PC-9 (cell line): ENCODE measurements around the gene LILRA2. TPM values are rescaled to one million over a fixed set of nuclear protein-coding genes. Genes with fewer than 3 reads are reported as not detected.
"Not testable (repeated sequence)": the region's sequence is repeated elsewhere in the genome, so short reads cannot be mapped to it uniquely, and the experiment has no call there.

Source experiments
- BruUV-seq: library from RNA; stranded (reverse); fragments of 400-500 nt; replicated peaks from 2 replicates; lab custom pipeline; 2021; lab: Mats Ljungman, UMichigan
- CTCF ChIA-PET: fragments of 300-600 bp; sonication (Branson Sonifier 250); formaldehyde crosslinking; loops from one replicate; lab custom pipeline; 2022; ENCODE audit warnings: antibody characterized with exemption; lab: Charles Lee
- POLR2A ChIA-PET: fragments of 300-600 bp; sonication (Branson Sonifier 250); formaldehyde crosslinking; loops from one replicate; lab custom pipeline; 2022; ENCODE audit warnings: antibody characterized with exemption; ENCODE audit not compliant: unreplicated experiment; lab: Charles Lee
- DNase-seq, 2 experiments: peaks; one replicate each; pipeline versions ENCODE4 v3.0.0 to v3.0.0-alpha.2; 2015 to 2022; ENCODE audit warnings: mixed read lengths in 1 of 2
- H2AFZ ChIP-seq: fragments of 200-600 bp; sonication (generic); 2 replicates; pipeline ENCODE4 v1.8.1; 2017; ENCODE audit warnings: antibody characterized with exemption
- H3F3A ChIP-seq: fragments of 200-600 bp; sonication (generic); 2 replicates; pipeline ENCODE4 v1.8.1; 2017; ENCODE audit warnings: antibody characterized with exemption, mild to moderate bottlenecking, low read depth; ENCODE audit not compliant: insufficient read depth
- H3K27ac ChIP-seq: fragments of 200-600 bp; sonication (generic); 2 replicates; pipeline ENCODE4 v1.6.1; 2016; ENCODE audit warnings: mixed run types
- H3K27me3 ChIP-seq: fragments of 200-600 bp; sonication (generic); 2 replicates; pipeline ENCODE4 v1.6.1; 2016; ENCODE audit warnings: low read depth, mixed run types; ENCODE audit not compliant: insufficient read depth
- H3K36me3 ChIP-seq: fragments of 200-600 bp; sonication (generic); 2 replicates; pipeline ENCODE4 v1.6.1; 2016; ENCODE audit warnings: low read depth, mixed run types
- H3K4me1 ChIP-seq: fragments of 200-600 bp; sonication (generic); replicated peaks from 2 replicates; pipeline ENCODE4 v1.6.1; 2016; ENCODE audit warnings: mixed run types; ENCODE audit not compliant: insufficient read depth
- H3K4me2 ChIP-seq: fragments of 200-600 bp; sonication (generic); 2 replicates; pipeline ENCODE4 v1.6.1; 2017; ENCODE audit warnings: mixed run types
- H3K4me3 ChIP-seq: fragments of 200-600 bp; sonication (generic); 2 replicates; pipeline ENCODE4 v1.6.1; 2016; ENCODE audit warnings: mixed run types
- H3K79me2 ChIP-seq: fragments of 200-600 bp; sonication (generic); 2 replicates; pipeline ENCODE4 v1.6.1; 2017; ENCODE audit warnings: low read depth, mixed run types
- H3K9me2 ChIP-seq: fragments of 200-600 bp; sonication (generic); 2 replicates; pipeline ENCODE4 v1.8.1; 2017; ENCODE audit warnings: mild to moderate bottlenecking; ENCODE audit not compliant: insufficient read depth
- H3K9me3 ChIP-seq: fragments of 200-600 bp; sonication (generic); 2 replicates; pipeline ENCODE4 v1.8.1; 2016; ENCODE audit warnings: low read depth; ENCODE audit not compliant: insufficient read depth
- H4K20me1 ChIP-seq: fragments of 200-600 bp; sonication (generic); 2 replicates; pipeline ENCODE4 v1.8.1; 2017; ENCODE audit not compliant: insufficient read depth
- EZH2 ChIP-seq: fragments of 200-600 bp; sonication (generic); IDR thresholded peaks from 2 replicates; pipeline ENCODE4 v1.8.0; 2017; ENCODE audit warnings: antibody characterized with exemption, low read depth
- intact Hi-C: fragments of 100-400 bp; cut with micrococcal nuclease; formaldehyde crosslinking; loops from one replicate; pipeline ENCODE4 v1.10.0; 2022; ENCODE audit not compliant: unreplicated experiment
- total RNA-seq: library from RNA; stranded (reverse); gene quantifications from 2 replicates; pipeline ENCODE4 v1.2.3, GENCODE V29; 2021
- TF ChIP-seq, protein P1 (sequence below): fragments of 200-600 bp; sonication (generic); conservative IDR thresholded peaks from 2 replicates; pipeline ENCODE4 v1.6.1; 2017; ENCODE audit warnings: mixed run types, antibody characterized with exemption, mild to moderate bottlenecking, moderate library complexity

LILRA2 gene
- total RNA-seq, 1 experiment from 2014 or later, result not detected

GRCh38 chr19:54633401-54633800 lies 59.8 kb downstream of the LILRA2 start:
- Histone ChIP-seq H3K4me2 (no peak overlapping the region), H3K79me2 (no peaks in the 10 kb centered on the region), H3K9me2 (no peaks in the 10 kb centered on the region), H3K36me3 (no peaks in the 10 kb centered on the region), H3K4me3 (no peak overlapping the region), H3K4me1 (no peaks in the 10 kb centered on the region), H3K9me3 (no peaks in the 10 kb centered on the region), H3F3A (no peaks in the 10 kb centered on the region), H4K20me1 (no peaks in the 10 kb centered on the region), H3K27me3 (peaks cover 98% of the 10 kb centered on the region), H3K27ac (no peak overlapping the region), H2AFZ (no peak overlapping the region)
- intact Hi-C loops, result no loop called here
- TF ChIP-seq EZH2, result no peak
- TF ChIP-seq, protein P1, sequence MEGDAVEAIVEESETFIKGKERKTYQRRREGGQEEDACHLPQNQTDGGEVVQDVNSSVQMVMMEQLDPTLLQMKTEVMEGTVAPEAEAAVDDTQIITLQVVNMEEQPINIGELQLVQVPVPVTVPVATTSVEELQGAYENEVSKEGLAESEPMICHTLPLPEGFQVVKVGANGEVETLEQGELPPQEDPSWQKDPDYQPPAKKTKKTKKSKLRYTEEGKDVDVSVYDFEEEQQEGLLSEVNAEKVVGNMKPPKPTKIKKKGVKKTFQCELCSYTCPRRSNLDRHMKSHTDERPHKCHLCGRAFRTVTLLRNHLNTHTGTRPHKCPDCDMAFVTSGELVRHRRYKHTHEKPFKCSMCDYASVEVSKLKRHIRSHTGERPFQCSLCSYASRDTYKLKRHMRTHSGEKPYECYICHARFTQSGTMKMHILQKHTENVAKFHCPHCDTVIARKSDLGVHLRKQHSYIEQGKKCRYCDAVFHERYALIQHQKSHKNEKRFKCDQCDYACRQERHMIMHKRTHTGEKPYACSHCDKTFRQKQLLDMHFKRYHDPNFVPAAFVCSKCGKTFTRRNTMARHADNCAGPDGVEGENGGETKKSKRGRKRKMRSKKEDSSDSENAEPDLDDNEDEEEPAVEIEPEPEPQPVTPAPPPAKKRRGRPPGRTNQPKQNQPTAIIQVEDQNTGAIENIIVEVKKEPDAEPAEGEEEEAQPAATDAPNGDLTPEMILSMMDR, result no peak
- POLR2A ChIA-PET, result no interaction called here
- BruUV-seq, result no TSS peak
- DNase-seq, result no peak
- CTCF ChIA-PET, result no interaction called here

- intact Hi-C loops, H3K4me1 ChIP-seq, BruUV-seq, H3K27ac ChIP-seq, H2AFZ ChIP-seq, CTCF ChIA-PET, H3K4me2 ChIP-seq, DNase-seq, H3K79me2 ChIP-seq, H3K9me3 ChIP-seq, H3F3A ChIP-seq, H4K20me1 ChIP-seq, H3K36me3 ChIP-seq, H3K9me2 ChIP-seq, POLR2A ChIA-PET, H3K4me3 ChIP-seq: not testable (repeated sequence)
- peaks cover 98% of the 10 kb centered on the region for H3K27me3 ChIP-seq
Observed at GRCh38 chr19:54636081-54636480, 62.5 kb downstream of the LILRA2 start.

GRCh38 chr19:54638683-54639082 lies 65.1 kb downstream of the LILRA2 start:
- no TSS peak for BruUV-seq
- intact Hi-C loops, result no loop called here
- H3K9me2 ChIP-seq, result no peaks in the 10 kb centered on the region
- H2AFZ ChIP-seq, result no peak overlapping the region
- no peak for TF ChIP-seq EZH2
- TF ChIP-seq, protein P1, result no peak
- no peaks in the 10 kb centered on the region for H3K79me2 ChIP-seq
- no peaks in the 10 kb centered on the region for H3F3A ChIP-seq
- ChIA-PET CTCF (no interaction called here), POLR2A (no interaction called here)
- H3K4me1 ChIP-seq, result no peaks in the 10 kb centered on the region
- no peak overlapping the region for H3K27ac ChIP-seq
- peaks cover 96% of the 10 kb centered on the region for H3K27me3 ChIP-seq
- H3K9me3 ChIP-seq, result 0 out of 2 replicates have a peak, but pooled peaks cover 4% of the 10 kb centered on the region
- no peak overlapping the region for H3K4me3 ChIP-seq
- DNase-seq, result no peak
- H3K36me3 ChIP-seq, result no peaks in the 10 kb centered on the region
- no peaks in the 10 kb centered on the region; the same call in 1 of the 2 replicates for H4K20me1 ChIP-seq
- no peak overlapping the region for H3K4me2 ChIP-seq

Other genes starting within 250 kb of the LILRA2 start
- gene LILRA4, start 234.6 kb upstream of the LILRA2 start, total RNA-seq, result not detected in 2 replicates
- gene LAIR1, start 208.9 kb upstream of the LILRA2 start, total RNA-seq, result not detected in 2 replicates
- gene TTYH1, start 158.3 kb upstream of the LILRA2 start, total RNA-seq, result 1.6 and 2.4 TPM in 2 replicates
- gene LENG8, start 124.6 kb upstream of the LILRA2 start, total RNA-seq, result 274 and 279 TPM in 2 replicates
- 7.0 and 8.9 TPM in 2 replicates for gene LENG9, start 110.0 kb upstream of the LILRA2 start, total RNA-seq
- gene CDC42EP5, start 100.5 kb upstream of the LILRA2 start, total RNA-seq, result 25.1 and 48.5 TPM in 2 replicates
- not detected in 2 replicates for gene LAIR2, start 71.0 kb upstream of the LILRA2 start, total RNA-seq
- gene LILRA1, start 19.8 kb downstream of the LILRA2 start, total RNA-seq, result not detected in 2 replicates
- gene LILRB1, start 56.7 kb downstream of the LILRA2 start, total RNA-seq, result not detected in 2 replicates
- gene LILRB4, start 89.2 kb downstream of the LILRA2 start, total RNA-seq, result not detected in 2 replicates
- gene KIR3DL3, start 150.7 kb downstream of the LILRA2 start, total RNA-seq, result not detected in 2 replicates
- gene KIR2DL3, start 164.7 kb downstream of the LILRA2 start, total RNA-seq, result not detected in 2 replicates
- not detected in 2 replicates for gene KIR2DL1, start 196.0 kb downstream of the LILRA2 start, total RNA-seq
- gene KIR2DL4, start 229.8 kb downstream of the LILRA2 start, total RNA-seq, result not detected in 2 replicates
- not detected in 2 replicates for gene KIR3DL1, start 242.7 kb downstream of the LILRA2 start, total RNA-seq